Activated T-cell treated with anti-CD3 and anti-CD28 coated beads, Interleukin-2, amount 50 U/mL, for 1 hour (primary cell): ENCODE results near the gene CNTNAP4.

ENCODE experiments used
- DNase-seq: peaks from one replicate; pipeline ENCODE4 v3.0.0-alpha.2; 2020

The CNTNAP4 gene

DNA sequence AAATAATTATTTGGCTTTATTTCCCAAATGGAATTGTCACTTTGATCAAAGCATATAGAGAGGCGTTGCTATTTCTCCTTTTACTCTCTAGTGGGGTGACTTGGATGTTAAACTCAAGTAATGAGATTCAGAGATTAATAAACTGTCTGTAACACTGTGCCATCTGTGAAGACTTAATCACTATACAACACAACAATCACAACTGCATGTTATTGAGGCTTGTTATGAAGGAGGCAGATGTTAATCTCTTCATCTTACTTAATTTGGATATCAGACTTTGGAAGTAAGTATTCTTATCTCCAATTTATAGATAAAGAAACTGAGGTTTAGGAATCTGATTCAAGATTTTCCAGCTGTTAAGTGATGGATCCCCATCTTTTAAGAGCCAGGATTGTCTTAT lies 132.5 kb downstream of the CNTNAP4 start:
- DNase-seq, result no peak

- no peak for DNase-seq
Observed at GRCh38 chr16:76421571-76421970, 144.4 kb downstream of the CNTNAP4 start.

DNA sequence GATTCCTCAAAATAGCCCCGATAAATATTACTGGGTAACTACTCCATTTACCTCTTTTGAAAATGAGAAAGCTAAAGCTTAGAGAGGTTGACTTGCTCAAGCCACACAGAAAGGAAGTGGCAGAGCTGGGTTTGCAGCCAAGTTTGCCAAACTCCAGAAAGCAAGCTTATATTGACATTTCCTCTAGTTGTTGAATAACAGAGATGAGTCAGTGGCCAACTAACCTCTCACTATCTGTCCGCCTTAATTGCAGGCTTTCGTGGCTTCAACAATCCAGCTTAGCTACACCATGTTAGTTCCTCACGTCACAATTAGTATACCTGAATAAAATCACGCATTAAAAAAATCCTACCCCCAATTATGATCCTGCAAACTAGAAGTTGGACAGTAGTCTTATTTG lies 151.7 kb downstream of the CNTNAP4 start:
- DNase-seq, result no peak

DNA sequence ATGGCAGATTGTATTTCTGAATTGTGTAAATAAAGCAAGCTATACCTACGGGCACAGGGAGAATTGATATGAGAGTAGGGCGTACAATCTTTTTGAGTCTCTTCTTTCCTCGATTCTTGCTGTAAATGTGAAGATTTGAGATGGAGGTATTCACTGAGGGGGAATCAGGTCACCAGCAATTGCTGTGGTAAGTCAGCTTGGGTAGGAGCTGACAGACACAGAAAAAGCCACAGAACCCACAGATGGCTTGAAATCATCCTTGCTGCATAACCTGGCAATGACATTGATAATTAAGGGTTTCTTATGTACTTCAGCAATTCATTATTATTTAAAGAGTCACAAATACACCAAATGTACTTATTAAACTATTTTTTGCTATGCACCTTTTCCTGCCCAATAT lies 164.2 kb downstream of the CNTNAP4 start:
- DNase-seq, result no peak

DNA sequence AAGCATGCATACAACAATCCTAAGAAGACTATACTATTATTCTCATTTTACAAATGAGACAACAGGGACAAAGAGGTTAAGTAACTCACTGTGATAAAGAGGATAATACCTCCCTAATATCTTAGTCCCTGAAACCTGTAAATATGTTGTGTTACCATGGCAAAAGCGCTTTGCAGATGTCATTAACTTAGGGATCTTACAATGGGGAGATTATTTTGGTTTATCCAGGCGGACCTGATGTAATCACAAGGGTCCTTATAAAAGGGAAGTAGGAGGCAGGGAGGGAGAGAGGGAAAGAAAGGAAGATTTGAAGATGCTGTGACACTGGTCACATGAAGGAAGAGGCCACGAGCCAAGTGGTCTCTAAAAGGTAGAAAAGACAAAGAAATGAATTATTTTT lies 164.7 kb downstream of the CNTNAP4 start:
- no peak for DNase-seq

DNA sequence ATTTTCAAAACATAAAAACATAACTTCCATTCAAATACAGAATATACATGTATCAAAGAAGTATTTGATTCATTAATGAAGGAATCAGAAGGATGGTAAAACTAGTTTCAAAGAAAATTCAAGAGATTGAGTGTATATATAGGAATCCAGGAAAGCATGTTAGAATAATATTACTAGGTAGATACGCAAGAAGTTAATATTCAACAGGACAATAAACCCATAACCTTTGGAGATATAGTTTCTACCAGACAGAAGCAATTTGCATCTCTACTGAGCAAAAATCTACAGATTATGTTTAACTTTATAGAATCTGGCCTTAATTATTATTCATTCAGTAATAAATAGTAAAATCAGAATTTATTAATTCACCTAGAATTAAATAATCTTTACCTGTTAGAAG lies 166.8 kb downstream of the CNTNAP4 start:
- DNase-seq, result no peak

GRCh38 chr16:76444832-76445231 lies 167.6 kb downstream of the CNTNAP4 start:
- DNase-seq, result no peak

- no peak for DNase-seq
Observed at GRCh38 chr16:76445815-76446214, 168.6 kb downstream of the CNTNAP4 start.

DNA sequence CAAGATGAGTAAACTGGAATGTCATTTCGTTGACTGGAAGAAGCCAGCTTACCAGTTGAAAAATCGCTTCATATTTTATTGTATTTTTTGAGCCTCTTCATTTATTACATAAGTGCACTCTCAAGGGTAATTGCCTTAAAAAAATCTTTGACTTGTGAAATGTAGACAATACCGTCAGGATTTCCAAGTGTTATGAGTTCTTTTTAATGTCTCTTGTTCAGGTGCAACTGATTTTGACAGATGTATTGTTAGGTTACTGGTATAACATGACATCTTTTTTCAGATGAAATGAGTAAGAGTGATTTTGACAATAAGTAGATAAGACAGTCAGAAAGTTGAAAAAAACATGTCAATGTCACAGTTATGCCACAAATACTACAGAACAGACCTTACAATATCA lies 169.1 kb downstream of the CNTNAP4 start:
- no peak for DNase-seq

DNA sequence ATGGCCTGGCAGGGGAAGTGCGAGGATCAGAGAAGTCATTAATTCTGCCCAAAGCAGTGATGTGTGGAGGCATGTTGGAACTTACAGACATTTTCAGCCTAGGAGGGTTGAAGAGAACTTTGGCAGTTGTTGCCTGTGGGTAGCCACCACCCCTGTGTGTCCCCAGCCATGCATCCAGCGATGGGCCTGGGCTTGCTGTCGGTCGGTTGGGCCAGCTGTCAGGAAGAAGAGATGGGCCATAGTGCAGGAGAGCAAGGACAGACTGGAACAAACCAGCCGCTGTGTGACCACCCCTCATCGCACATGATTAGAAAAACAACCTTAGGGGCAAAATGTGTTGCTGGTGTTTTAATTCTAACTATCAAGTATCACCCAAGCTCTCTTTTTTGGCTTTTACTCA lies 173.7 kb downstream of the CNTNAP4 start:
- no peak for DNase-seq

DNA sequence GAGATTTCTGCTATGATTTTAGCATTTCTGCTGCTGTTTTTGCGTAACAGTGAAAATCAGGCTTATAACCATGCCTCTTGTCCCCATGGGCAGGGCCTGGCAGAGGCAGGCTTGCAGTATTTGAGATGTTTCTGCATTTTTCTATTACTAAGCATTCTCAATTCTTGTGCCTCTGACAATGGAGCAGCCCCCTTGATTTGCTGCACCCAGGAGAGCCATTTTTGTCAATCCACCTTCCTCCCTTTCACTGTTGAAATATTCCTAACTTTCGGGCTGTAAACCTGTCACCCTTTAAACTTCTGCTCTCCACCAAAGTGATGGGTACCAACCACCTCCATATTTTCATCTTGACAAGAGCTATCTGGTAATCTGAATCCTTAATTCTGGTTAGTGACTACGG lies 178.1 kb downstream of the CNTNAP4 start:
- DNase-seq, result no peak

GRCh38 chr16:76456016-76456415 lies 178.8 kb downstream of the CNTNAP4 start:
- no peak for DNase-seq

DNA sequence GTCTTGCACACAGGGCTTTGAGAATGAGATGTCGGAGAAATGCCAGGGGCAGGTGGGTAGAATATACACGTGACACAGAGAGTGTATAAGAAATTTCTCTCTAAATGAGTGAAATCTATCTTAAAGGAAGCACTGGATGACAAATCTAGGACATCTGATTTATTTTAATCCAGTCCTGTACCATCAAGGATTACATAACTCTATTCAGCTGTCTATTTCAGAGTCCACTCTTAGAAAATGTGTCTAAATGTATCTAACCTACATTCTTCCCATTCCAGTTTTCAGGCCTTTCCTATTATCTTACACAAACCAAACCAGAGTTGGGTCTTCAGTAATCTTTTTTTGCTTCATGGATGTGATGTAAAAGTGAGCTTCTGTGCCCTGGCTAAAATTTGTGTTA lies 181.9 kb downstream of the CNTNAP4 start:
- DNase-seq, result no peak

- DNase-seq, result no peak
Observed at GRCh38 chr16:76461836-76462235, 184.6 kb downstream of the CNTNAP4 start.

DNA sequence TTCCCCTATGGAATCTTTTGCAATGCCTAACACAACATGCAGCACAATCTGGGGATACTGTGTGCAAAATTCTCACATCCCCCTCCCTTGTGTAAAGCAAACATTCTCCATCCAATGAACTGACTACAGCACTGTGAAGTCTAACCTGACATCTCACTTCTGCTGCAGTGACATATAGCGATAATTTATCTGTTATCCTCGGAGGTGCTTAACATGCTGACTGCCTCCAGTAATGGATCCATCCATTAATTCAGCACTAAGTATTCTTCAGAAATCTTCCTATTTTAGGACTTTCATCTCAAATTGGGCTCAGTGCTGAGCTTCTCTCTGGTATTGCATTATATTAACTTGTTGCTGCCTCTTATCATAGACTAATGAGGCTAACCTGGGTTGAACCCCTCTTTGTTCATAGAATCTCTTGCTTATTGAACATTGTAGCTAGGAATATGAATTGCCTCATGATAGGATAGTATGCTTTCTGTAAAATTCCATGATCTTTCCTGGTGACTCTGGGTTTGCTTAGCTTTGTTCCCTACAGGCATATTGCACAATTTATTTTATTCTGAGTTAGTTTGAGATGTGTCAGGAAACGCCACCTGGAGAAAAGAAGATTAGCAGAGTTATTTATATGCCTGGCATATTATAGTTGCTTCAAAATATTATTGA lies 187.9 kb downstream of the CNTNAP4 start:
- no peak for DNase-seq

- DNase-seq, result no peak
Observed at GRCh38 chr16:76466871-76467270, 189.7 kb downstream of the CNTNAP4 start.

GRCh38 chr16:76474048-76474447 lies 196.8 kb downstream of the CNTNAP4 start:
- no peak for DNase-seq

DNA sequence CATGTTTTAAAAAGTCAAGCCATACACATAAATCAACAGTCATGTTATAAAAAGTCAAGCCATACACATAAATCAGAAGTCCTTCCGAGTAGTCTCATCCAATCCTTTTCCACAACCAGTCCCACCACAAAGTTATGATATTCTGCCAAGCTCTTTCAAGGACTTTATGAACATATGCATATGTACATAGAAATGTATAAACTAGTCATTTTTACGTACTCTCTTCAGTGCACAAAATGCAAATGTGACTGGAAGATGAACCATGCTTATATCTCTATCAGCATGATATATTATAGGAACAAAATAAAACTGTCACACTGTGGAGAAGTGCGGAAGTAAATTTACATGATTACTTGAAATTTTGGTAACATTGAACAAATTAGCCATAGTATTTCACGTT lies 200.9 kb downstream of the CNTNAP4 start:
- DNase-seq, result no peak

- DNase-seq, result no peak
Observed at GRCh38 chr16:76483307-76483909, 206.2 kb downstream of the CNTNAP4 start.

- DNase-seq, result no peak
Observed at GRCh38 chr16:76484020-76484419, 206.8 kb downstream of the CNTNAP4 start.

DNA sequence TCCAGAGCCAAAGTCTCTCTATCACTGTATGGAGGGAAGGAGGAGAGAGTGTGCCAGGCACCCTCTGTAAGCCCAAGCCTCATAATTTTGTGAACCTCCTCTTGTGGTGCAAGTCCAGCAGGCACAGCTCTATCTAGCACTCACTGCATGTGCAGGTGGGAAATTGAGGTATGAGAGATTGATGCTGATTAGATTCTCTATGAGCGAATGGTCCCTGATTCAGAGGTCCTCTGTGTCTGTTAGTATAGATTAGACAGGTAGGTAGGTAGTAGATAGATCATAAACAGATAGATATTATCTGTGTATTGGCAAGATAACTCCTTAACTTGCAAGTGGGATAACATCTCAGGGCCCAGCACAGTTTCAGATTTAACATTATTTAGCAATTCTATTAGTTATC lies 209.5 kb downstream of the CNTNAP4 start:
- no peak for DNase-seq

DNA sequence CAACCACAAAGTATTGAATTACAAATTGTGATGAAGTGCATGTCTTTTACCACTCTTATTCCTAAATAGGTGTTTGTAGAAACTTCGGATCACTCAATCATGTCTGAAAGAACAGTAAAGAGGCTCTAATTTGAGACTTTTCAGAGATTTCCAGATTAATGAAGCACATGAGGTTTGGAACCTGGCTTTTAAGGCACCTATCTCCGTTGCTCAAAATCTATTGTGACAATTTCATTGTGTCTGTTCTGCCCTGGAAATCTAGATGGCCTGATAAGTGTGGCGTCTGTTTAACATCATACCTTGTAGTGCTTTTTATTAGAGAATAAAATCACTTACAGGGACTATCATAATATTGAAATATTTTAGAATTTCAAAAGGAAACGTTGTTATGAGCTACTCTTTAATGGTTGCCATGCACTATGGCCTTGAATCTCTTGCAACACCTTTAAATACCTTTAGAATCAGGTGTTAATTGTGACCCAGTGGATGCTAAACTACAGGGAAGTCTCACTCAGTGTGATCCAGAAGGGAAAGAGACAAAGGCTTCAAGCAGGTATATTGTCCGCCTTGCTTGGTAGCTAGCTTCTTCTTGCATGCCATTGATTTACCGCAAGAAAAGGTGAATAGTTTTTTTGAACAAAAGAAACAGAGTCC lies 210.3 kb downstream of the CNTNAP4 start:
- no peak for DNase-seq

DNA sequence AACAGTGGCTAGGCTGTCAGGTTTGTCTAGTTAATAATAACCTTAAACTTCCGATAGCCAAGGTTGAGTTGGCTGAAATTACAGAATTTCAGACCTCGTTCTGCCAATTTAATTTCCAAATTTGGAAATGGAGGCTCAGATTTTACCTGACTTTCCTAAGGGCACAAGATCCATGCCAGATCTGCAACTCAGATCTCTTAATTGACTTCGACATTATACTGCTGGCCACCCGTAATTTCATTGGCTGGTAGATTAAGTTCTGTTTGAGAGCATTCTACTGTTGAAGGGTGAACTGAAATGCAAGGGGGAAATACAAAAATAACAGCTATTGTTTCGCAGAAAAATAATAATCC lies 210.8 kb downstream of the CNTNAP4 start:
- DNase-seq, result no peak

DNA sequence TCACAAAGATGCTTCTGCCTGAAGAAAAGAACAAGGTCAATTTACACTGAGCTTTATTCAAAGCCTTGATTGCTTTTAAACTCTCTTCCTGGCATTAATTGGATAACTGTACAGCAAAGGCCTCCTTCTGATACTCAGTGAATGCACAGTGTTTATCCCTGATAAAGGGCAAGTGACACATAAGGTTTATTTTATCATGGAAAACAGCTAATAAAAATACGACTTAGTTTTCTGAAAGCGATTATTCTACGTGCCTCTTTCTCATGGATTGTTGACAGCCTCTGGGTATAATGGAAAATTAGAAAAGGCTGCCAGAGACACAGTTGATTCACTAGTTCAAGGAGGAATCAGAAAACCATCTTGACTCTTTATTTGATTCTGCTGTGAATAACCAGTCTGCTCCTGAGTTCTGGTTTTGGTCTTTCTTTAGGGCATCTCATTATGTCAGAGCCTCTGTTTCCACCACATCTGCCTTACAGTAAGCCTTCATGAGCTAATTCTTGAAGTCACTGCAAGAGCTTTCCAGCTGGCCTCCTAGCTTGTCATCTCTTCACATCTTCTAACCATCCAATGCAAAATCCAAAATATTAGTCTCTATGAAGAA lies 212.9 kb downstream of the CNTNAP4 start:
- no peak for DNase-seq
